KG1 (cell line): ENCODE data around the gene ARHGEF33.

ENCODE experiments used
- DNase-seq: peaks from one replicate; lab custom pipeline; 2025; lab: John Stamatoyannopoulos, UW

Gene ARHGEF33

GRCh38 chr2:38889575-38889974 lies at the start of gene ARHGEF33:
Gene ARHGEF33 (plus strand): TSS chr2:38889875. CDS start chr2:38919448, 29,573 bp downstream.
- no peak for DNase-seq

- DNase-seq, result no peak
Measured at GRCh38 chr2:38850045-38850444, 39.6 kb upstream of the ARHGEF33 start.

- no peak for DNase-seq
Measured at GRCh38 chr2:38856165-38856564, 33.5 kb upstream of the ARHGEF33 start.

- no peak for DNase-seq
Measured at GRCh38 chr2:38862476-38862875, 27.2 kb upstream of the ARHGEF33 start.

- DNase-seq, result no peak
Measured at GRCh38 chr2:38863061-38863695, 26.5 kb upstream of the ARHGEF33 start.

GRCh38 chr2:38866773-38867443 lies 22.8 kb upstream of the ARHGEF33 start:
- DNase-seq, result no peak

GRCh38 chr2:38871432-38871831 lies 18.2 kb upstream of the ARHGEF33 start:
- DNase-seq, result no peak

- no peak for DNase-seq
Measured at GRCh38 chr2:38873763-38874162, 15.9 kb upstream of the ARHGEF33 start.

GRCh38 chr2:38875227-38875575 lies 14.5 kb upstream of the ARHGEF33 start:
- DNase-seq, result no peak

GRCh38 chr2:38875576-38876367 lies 13.9 kb upstream of the ARHGEF33 start, which contains the start of the genes DHX57 and MORN2:
Gene DHX57 (minus strand): TSS chr2:38875934. CDS start chr2:38868405, 7,529 bp downstream.
Gene MORN2 (plus strand): TSS chr2:38875976.
- peak; percentile 54 for DNase-seq

- DNase-seq, result no peak
Measured at GRCh38 chr2:38876407-38876806, 13.3 kb upstream of the ARHGEF33 start.

- no peak for DNase-seq
Measured at GRCh38 chr2:38886063-38886462, 3.6 kb upstream of the ARHGEF33 start.

GRCh38 chr2:38887347-38887746 lies 2.3 kb upstream of the ARHGEF33 start:
- DNase-seq, result no peak

- DNase-seq, result no peak
Measured at GRCh38 chr2:38887902-38888554, 1.6 kb upstream of the ARHGEF33 start.

- no peak for DNase-seq
Measured at GRCh38 chr2:38889045-38889444, 630 bp upstream of the ARHGEF33 start.

- no peak for DNase-seq
Measured at GRCh38 chr2:38892819-38893218, 3.1 kb downstream of the ARHGEF33 start.

- no peak for DNase-seq
Measured at GRCh38 chr2:38898256-38898655, 8.6 kb downstream of the ARHGEF33 start.

GRCh38 chr2:38900726-38901125 lies 11.1 kb downstream of the ARHGEF33 start:
- no peak for DNase-seq

- no peak for DNase-seq
Measured at GRCh38 chr2:38905251-38905650, 15.6 kb downstream of the ARHGEF33 start.

- no peak for DNase-seq
Measured at GRCh38 chr2:38907242-38907641, 17.6 kb downstream of the ARHGEF33 start.

- DNase-seq, result no peak
Measured at GRCh38 chr2:38907743-38908562, 18.3 kb downstream of the ARHGEF33 start.
